Body of pancreas (tissue), 4 donors: ENCODE results near the gene TMEM131L. TPM values are rescaled to one million over a fixed set of nuclear protein-coding genes. Genes with fewer than 3 reads are reported as not detected.

Source experiments
- ATAC-seq: fragments of 150-250 bp; one replicate; pipeline ENCODE4 v1.9.1; 2016
- DNase-seq, 4 donors: peaks; one replicate each; pipeline ENCODE4 v3.0.0-alpha.2; 2019
- H3K27ac ChIP-seq, 4 donors: fragments of 200-600 bp; sonication (generic); 1 replicate in 3 of 4; 2 replicates in 1 of 4; pipeline versions ENCODE4 v1.5.1 to v1.6.1; 2016 to 2019; ENCODE audit warnings: mild to moderate bottlenecking in 1 of 4, mixed read lengths in 1 of 4, moderate library complexity in 1 of 4
- H3K27me3 ChIP-seq, 2 donors: fragments of 200-600 bp; sonication (generic); one replicate each; pipeline ENCODE4 v1.6.0; 2016; ENCODE audit warnings: mild to moderate bottlenecking in 1 of 2
- H3K36me3 ChIP-seq, 2 donors: fragments of 200-600 bp; sonication (generic); replicated peaks in 1 of 2; 2 replicates each; pipeline ENCODE4 v1.5.1; 2016; ENCODE audit warnings: low read depth in 2 of 2; ENCODE audit not compliant: insufficient read depth in 1 of 2
- H3K4me1 ChIP-seq: fragments of 200-600 bp; sonication (generic); one replicate; pipeline ENCODE4 v1.6.0; 2016
- H3K4me3 ChIP-seq, 2 donors: fragments of 200-600 bp; sonication (generic); 1 replicate in 1 of 2; 2 replicates in 1 of 2; pipeline ENCODE4 v1.5.1; 2016 to 2019
- H3K9me3 ChIP-seq, 3 donors: fragments of 200-600 bp; sonication (generic); 1 replicate in 2 of 3; 2 replicates in 1 of 3; pipeline ENCODE4 v1.5.1; 2016
- POLR2A ChIP-seq, 3 donors: fragments of 450-650 bp; IDR thresholded peaks; one replicate each; pipeline ENCODE4 v1.6.1; 2016; ENCODE audit warnings: antibody characterized with exemption in 3 of 3, mild to moderate bottlenecking in 2 of 3
- WGBS, 2 donors: methylation state at CpG; one replicate each; pipeline ENCODE4 v1.1.5; 2017; 5-methylcytosine and 5-hydroxymethylcytosine counted together
- intact Hi-C: fragments of 100-400 bp; cut with DNase I; formaldehyde crosslinking; loops from one replicate; pipeline ENCODE4 v1.15.1; 2023
- total RNA-seq, 2 donors: library from RNA; depleted of rRNA; stranded (reverse); fragments of >200 nt; gene quantifications; one replicate each; pipeline ENCODE4 v1.1.0, GENCODE V29; 2016
- TF ChIP-seq, protein P1 (sequence below), 7 experiments: fragments of 450-650 bp in 4 of 7; fragments of 200-600 bp in 3 of 7; sonication (generic) in 3 of 7; IDR thresholded peaks; one replicate each; pipeline ENCODE4 v1.5.1; 2016 to 2019; ENCODE audit warnings: antibody characterized with exemption in 7 of 7

The TMEM131L gene
- total RNA-seq, 2 donors from 2014 or later: 47.1 to 63.6 TPM

DNA sequence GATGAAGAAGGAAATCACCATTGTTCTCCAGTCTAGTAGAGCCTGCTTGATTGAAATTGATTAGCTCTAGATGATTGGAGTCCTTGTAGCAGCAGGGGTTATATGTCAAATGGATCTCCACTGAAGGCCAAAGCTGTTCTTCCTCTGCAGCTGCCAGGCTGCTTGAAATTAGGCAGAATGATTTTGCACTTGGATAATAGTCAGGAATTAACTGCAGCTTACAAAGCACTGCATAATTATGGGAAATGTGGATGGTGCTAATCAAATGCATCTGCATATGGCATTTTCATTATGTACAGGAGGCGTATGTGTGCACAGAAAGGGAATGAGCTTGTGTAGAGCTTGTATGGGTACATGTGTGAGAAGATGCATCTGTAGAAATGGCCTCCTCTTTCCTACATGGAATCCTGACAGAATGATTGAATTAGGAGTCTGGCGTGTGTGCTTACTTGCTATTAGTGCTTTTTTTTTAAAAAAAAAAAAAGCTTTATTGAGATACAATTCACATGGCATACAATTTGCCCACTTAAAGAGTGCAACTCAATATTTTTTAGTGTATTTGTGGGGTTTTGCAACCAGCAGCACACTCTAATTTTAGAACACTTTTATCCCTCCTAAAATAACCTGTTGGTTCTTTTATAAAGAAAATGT lies 65.9 kb downstream of the TMEM131L start:
- 67 to 90% methylated on average over 2 of the region's 2 CpGs for WGBS, 2 donors
- H3K27me3 ChIP-seq: no peaks in the 10 kb centered on the region
- no peak overlapping the region for H3K4me3 ChIP-seq
- DNase-seq: no peak
- H3K9me3 ChIP-seq: no peaks in the 10 kb centered on the region
- peak overlapping the region in 3 of 4 donors; percentile 9 to 86 (median 81) for H3K27ac ChIP-seq
- TF ChIP-seq, protein P1, sequence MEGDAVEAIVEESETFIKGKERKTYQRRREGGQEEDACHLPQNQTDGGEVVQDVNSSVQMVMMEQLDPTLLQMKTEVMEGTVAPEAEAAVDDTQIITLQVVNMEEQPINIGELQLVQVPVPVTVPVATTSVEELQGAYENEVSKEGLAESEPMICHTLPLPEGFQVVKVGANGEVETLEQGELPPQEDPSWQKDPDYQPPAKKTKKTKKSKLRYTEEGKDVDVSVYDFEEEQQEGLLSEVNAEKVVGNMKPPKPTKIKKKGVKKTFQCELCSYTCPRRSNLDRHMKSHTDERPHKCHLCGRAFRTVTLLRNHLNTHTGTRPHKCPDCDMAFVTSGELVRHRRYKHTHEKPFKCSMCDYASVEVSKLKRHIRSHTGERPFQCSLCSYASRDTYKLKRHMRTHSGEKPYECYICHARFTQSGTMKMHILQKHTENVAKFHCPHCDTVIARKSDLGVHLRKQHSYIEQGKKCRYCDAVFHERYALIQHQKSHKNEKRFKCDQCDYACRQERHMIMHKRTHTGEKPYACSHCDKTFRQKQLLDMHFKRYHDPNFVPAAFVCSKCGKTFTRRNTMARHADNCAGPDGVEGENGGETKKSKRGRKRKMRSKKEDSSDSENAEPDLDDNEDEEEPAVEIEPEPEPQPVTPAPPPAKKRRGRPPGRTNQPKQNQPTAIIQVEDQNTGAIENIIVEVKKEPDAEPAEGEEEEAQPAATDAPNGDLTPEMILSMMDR (IDR thresholded peaks at IDR 0.05): no peak
- TF ChIP-seq POLR2A (IDR thresholded peaks at IDR 0.05): no peak
- no peaks in the 10 kb centered on the region for H3K36me3 ChIP-seq
- intact Hi-C loops: no loop called here
- H3K4me1 ChIP-seq: peaks cover 84% of the 10 kb centered on the region
- no peak for ATAC-seq

DNA sequence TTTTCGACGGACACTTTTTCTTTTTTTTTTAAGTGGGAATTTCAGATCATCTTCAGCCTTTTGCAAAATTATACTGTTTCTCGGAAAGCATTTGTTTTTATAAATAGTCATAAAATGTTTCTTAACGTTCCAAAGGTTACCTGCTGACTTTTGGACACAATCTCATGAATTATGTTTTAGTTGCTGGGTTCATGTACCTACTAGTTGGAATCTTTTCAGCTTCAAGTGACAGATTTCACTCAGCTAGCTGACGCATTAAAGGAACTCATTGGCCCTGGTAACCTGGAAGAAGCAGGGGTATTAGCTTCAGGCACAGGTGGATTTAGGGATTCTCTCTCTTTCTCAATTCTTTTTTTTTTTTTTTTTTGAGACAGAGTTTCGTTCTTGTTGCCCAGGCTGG lies 66.5 kb downstream of the TMEM131L start:
- Histone ChIP-seq H3K9me3 (no peaks in the 10 kb centered on the region), H3K27ac (no peak overlapping the region), H3K36me3 (no peaks in the 10 kb centered on the region), H3K4me1 (peaks cover 84% of the 10 kb centered on the region), H3K4me3 (no peak overlapping the region), H3K27me3 (no peaks in the 10 kb centered on the region)
- ATAC-seq (no peak), DNase-seq (no peak)
- no peak for TF ChIP-seq POLR2A (IDR thresholded peaks at IDR 0.05)
- TF ChIP-seq, protein P1 (IDR thresholded peaks at IDR 0.05): no peak
- intact Hi-C loops: no loop called here
- 81% methylated on average over 6 of the region's 6 CpGs for WGBS, 2 donors

DNA sequence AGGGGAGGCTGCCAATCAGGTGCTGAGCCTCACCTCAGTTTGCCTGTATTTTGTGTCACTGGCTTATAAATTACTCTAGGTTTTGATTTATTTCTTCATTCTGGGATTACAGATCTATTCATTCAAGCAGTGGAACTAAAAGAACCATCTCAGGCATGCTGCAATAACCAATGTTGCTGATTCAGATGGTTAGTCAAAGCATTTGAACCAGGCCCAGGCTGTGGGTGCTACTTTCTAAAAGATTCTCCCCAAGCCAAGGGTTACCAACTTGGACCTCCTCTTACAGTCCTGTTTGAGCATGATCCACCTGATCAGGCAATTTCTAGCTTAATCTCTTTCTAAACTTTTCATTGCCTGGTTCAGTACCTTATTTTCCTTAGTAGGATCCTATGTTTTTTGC lies 67.2 kb downstream of the TMEM131L start:
- TF ChIP-seq, protein P1 (IDR thresholded peaks at IDR 0.05): no peak
- TF ChIP-seq POLR2A (IDR thresholded peaks at IDR 0.05): no peak
- DNase-seq: no peak
- Histone ChIP-seq H3K27ac (no peak overlapping the region), H3K36me3 (no peaks in the 10 kb centered on the region), H3K27me3 (no peaks in the 10 kb centered on the region), H3K9me3 (no peaks in the 10 kb centered on the region), H3K4me3 (no peak overlapping the region), H3K4me1 (peaks cover 84% of the 10 kb centered on the region)
- intact Hi-C loops: no loop called here
- no peak for ATAC-seq

DNA sequence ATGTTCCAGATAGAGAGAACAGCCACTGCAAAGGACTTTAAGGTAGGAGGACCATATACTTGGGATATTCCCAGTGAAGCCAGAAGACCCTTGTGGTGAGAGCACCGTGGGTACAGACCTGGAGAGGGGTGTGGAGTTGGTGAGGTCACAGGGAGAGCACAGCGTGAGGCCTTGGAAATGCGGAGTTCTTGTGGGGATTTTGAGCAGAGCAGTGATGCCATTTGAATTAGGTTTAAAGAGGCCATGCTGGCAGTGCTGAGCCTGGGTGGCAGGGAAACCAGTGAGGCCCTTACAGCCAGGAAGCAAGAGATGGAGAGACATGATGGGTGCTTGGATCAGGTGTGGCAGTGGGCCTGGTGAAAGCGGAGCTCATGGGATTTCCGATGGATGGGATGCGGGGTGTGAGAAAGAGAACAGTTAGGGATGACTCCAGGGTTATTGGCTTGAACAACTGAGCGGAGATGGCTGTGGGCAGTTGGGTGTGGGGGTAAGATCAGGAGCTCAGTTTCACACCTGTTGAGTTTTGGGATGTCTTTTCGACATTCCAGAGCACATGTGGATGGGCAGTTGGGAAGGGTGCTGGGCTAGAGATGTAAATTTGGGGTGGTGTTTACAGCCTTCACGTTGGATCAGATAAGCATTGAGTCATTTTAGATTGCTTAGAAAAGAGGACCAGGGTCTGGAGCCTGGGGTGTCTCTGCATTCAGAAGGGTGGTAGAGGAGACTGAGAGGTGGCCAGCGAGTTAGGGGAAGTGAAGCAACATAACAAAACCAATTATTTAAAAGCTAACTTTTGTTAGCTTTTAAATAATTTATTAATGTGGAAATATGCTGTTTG lies 68.9 kb downstream of the TMEM131L start:
- no peak for ATAC-seq
- intact Hi-C loops: no loop called here
- Histone ChIP-seq H3K4me1 (peaks cover 86% of the 10 kb centered on the region), H3K27me3 (no peaks in the 10 kb centered on the region), H3K27ac (no peak overlapping the region), H3K36me3 (no peaks in the 10 kb centered on the region), H3K9me3 (no peaks in the 10 kb centered on the region), H3K4me3 (no peak overlapping the region)
- TF ChIP-seq POLR2A (IDR thresholded peaks at IDR 0.05): no peak
- TF ChIP-seq, protein P1 (IDR thresholded peaks at IDR 0.05): no peak
- no peak for DNase-seq
- WGBS, 2 donors: 84% methylated on average over 10 of the region's 10 CpGs
